HEK293 (cell line): Measurements from ENCODE around the gene FCAR.

Source experiments
- CTCF ChIA-PET: fragments of 350-600 bp; formaldehyde crosslinking; extraction: SDS; loops from one replicate; lab custom pipeline; 2021; ENCODE audit warnings: antibody characterized with exemption; lab: Yijun Ruan, JAX
- POLR2A ChIA-PET: fragments of 300-600 bp; formaldehyde crosslinking; extraction: SDS; loops from one replicate; lab custom pipeline; 2020; ENCODE audit warnings: antibody characterized with exemption, inconsistent platforms; lab: Yijun Ruan, JAX
- H3K27ac ChIP-seq: fragments of 200-500 bp; sonication (Bioruptor generic); 2 replicates; pipeline ENCODE4 v1.5.1; 2014; ENCODE audit warnings: low read depth, low read length, control low read depth, inconsistent platforms; ENCODE audit errors: extremely low read depth
- H3K36me3 ChIP-seq, 2 experiments: fragments of 200-500 bp in 1 of 2; sonication (Bioruptor generic) in 1 of 2; 1 replicate in 1 of 2; 2 replicates in 1 of 2; pipeline ENCODE4 v1.5.1; 2014 to 2017; ENCODE audit warnings: inconsistent platforms in 2 of 2, low read length in 2 of 2; ENCODE audit not compliant: control insufficient read depth in 2 of 2, insufficient read depth in 1 of 2
- H3K4me1 ChIP-seq: fragments of 200-500 bp; sonication (Bioruptor generic); 2 replicates; pipeline ENCODE4 v1.5.1; 2014; ENCODE audit warnings: mild to moderate bottlenecking, low read length, inconsistent platforms; ENCODE audit not compliant: control insufficient read depth, insufficient read depth
- H3K4me3 ChIP-seq: 2 replicates; pipeline ENCODE4 v1.5.1; 2011; ENCODE audit warnings: low read depth, mild to moderate bottlenecking, control low read depth, low read length, moderate library complexity
- H3K9me3 ChIP-seq: fragments of 200-500 bp; sonication (Bioruptor generic); 2 replicates; pipeline ENCODE4 v1.5.1; 2014; ENCODE audit warnings: low read depth, low read length, inconsistent platforms; ENCODE audit not compliant: control insufficient read depth, insufficient read depth
- CTCF ChIP-seq: fragments of 450-650 bp; formaldehyde crosslinking; IDR thresholded peaks from 2 replicates; pipeline ENCODE4 v1.5.1; 2016; ENCODE audit warnings: missing biosample characterization, missing genetic modification characterization
- SP3 ChIP-seq: fragments of 450-650 bp; formaldehyde crosslinking; IDR thresholded peaks from 2 replicates; pipeline ENCODE4 v1.5.1; 2016; ENCODE audit warnings: missing biosample characterization, missing genetic modification characterization
- ZNF280D ChIP-seq: fragments of 450-650 bp; formaldehyde crosslinking; IDR thresholded peaks from 2 replicates; pipeline ENCODE4 v1.5.1; 2016; ENCODE audit warnings: missing biosample characterization, missing genetic modification characterization
- ZNF404 ChIP-seq: fragments of 450-650 bp; formaldehyde crosslinking; IDR thresholded peaks from 2 replicates; pipeline ENCODE4 v1.5.1; 2017; ENCODE audit warnings: missing biosample characterization, missing genetic modification characterization
- ZNF654 ChIP-seq: fragments of 450-650 bp; formaldehyde crosslinking; IDR thresholded peaks from 2 replicates; pipeline ENCODE4 v1.5.1; 2016; ENCODE audit warnings: low read depth, missing biosample characterization, missing genetic modification characterization
- TF ChIP-seq, protein P1 (sequence below): fragments of 450-650 bp; formaldehyde crosslinking; IDR thresholded peaks from 2 replicates; pipeline ENCODE4 v1.5.1; 2017; ENCODE audit warnings: missing biosample characterization, mild to moderate bottlenecking, missing genetic modification characterization, moderate library complexity
- TF ChIP-seq, protein P2 (sequence below): fragments of 450-650 bp; formaldehyde crosslinking; IDR thresholded peaks from 2 replicates; pipeline ENCODE4 v1.5.1; 2016; ENCODE audit warnings: missing biosample characterization, missing genetic modification characterization

The FCAR gene

GRCh38 chr19:54881884-54882283, 7.8 kb downstream of the FCAR start:
- TF ChIP-seq, protein P1, sequence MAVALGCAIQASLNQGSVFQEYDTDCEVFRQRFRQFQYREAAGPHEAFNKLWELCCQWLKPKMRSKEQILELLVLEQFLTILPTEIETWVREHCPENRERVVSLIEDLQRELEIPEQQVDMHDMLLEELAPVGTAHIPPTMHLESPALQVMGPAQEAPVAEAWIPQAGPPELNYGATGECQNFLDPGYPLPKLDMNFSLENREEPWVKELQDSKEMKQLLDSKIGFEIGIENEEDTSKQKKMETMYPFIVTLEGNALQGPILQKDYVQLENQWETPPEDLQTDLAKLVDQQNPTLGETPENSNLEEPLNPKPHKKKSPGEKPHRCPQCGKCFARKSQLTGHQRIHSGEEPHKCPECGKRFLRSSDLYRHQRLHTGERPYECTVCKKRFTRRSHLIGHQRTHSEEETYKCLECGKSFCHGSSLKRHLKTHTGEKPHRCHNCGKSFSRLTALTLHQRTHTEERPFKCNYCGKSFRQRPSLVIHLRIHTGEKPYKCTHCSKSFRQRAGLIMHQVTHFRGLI (tag by site-specific recombination), result no peak
- TF ChIP-seq ZNF404 (tag by site-specific recombination) (no peak), SP3 (tag by site-specific recombination) (no peak)
- TF ChIP-seq, all 188 proteins: peak for 0
- Histone ChIP-seq H3K9me3 (no peaks in the 10 kb centered on the region), H3K4me3 (no peak overlapping the region), H3K4me1 (no peaks in the 10 kb centered on the region), H3K36me3 (no peaks in the 10 kb centered on the region), H3K27ac (no peak overlapping the region)
- CTCF ChIA-PET, result interaction anchor here (0.6 to 2.9 kb wide), 33 partner anchors 7 to 636 kb away, joined by 3 to 19 read pairs (median 5); partner anchors contain the start of gene DNAAF3
- POLR2A ChIA-PET, result interaction anchor here (1.3 to 2.1 kb wide), 2 partner anchors 181 to 259 kb away, joined by 3 to 5 read pairs; partner anchors contain the start of gene RDH13

- POLR2A ChIA-PET, result no interaction called here
- H3K9me3 ChIP-seq, result no peaks in the 10 kb centered on the region
- no peaks in the 10 kb centered on the region for H3K4me1 ChIP-seq
- no peak for TF ChIP-seq ZNF654 (tag by site-specific recombination)
- TF ChIP-seq CTCF (tag by site-specific recombination), result 0 out of 2 replicates have a peak, but pooled peaks have one; percentile 8
- CTCF ChIA-PET, result interaction anchor here (1.9 to 2.9 kb wide), 3 partner anchors 205 to 535 kb away, joined by 6 to 19 read pairs (median 10); no protein-coding TSS in a partner anchor
- H3K27ac ChIP-seq, result no peak overlapping the region
- no peaks in the 10 kb centered on the region for H3K36me3 ChIP-seq
- no peak overlapping the region for H3K4me3 ChIP-seq
Observed at GRCh38 chr19:54882758-54883157, 8.7 kb downstream of the FCAR start.

DNA sequence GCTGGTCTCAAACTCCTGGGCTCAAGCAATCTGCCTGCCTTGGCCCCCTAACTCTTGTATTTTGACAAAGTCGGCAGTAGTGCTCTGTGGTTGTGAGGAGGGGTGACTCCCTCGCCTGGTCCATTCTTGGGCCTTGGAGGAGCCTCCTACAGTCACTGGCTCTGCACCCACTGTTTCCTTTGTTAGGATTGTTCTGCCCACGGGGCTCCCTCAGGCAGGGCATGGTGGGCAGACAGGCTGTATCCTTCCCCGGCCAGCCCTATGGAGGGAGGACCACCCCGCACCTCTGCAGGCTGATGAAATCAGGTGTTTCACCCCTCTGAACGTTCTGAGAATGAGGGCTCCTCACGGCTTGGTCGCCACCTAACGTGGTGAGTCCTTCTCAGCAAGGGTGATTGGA, 9.2 kb downstream of the FCAR start:
- no peaks in the 10 kb centered on the region for H3K4me1 ChIP-seq
- no peaks in the 10 kb centered on the region for H3K9me3 ChIP-seq
- H3K4me3 ChIP-seq, result no peak overlapping the region
- CTCF ChIA-PET, result interaction anchor here (2.6 kb wide), 1 partner anchor 535 kb away, joined by 10 read pairs; no protein-coding TSS in a partner anchor
- no peak for TF ChIP-seq ZNF280D (tag by site-specific recombination)
- TF ChIP-seq, protein P2, sequence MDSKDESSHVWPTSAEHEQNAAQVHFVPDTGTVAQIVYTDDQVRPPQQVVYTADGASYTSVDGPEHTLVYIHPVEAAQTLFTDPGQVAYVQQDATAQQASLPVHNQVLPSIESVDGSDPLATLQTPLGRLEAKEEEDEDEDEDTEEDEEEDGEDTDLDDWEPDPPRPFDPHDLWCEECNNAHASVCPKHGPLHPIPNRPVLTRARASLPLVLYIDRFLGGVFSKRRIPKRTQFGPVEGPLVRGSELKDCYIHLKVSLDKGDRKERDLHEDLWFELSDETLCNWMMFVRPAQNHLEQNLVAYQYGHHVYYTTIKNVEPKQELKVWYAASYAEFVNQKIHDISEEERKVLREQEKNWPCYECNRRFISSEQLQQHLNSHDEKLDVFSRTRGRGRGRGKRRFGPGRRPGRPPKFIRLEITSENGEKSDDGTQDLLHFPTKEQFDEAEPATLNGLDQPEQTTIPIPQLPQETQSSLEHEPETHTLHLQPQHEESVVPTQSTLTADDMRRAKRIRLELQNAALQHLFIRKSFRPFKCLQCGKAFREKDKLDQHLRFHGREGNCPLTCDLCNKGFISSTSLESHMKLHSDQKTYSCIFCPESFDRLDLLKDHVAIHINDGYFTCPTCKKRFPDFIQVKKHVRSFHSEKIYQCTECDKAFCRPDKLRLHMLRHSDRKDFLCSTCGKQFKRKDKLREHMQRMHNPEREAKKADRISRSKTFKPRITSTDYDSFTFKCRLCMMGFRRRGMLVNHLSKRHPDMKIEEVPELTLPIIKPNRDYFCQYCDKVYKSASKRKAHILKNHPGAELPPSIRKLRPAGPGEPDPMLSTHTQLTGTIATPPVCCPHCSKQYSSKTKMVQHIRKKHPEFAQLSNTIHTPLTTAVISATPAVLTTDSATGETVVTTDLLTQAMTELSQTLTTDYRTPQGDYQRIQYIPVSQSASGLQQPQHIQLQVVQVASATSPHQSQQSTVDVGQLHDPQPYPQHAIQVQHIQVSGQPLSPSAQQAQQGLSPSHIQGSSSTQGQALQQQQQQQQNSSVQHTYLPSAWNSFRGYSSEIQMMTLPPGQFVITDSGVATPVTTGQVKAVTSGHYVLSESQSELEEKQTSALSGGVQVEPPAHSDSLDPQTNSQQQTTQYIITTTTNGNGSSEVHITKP (tag by site-specific recombination), result peak; percentile 36; the same call in 1 of the 2 replicates
- no peak overlapping the region for H3K27ac ChIP-seq
- no peaks in the 10 kb centered on the region for H3K36me3 ChIP-seq
- POLR2A ChIA-PET, result no interaction called here
